Adrenal gland (tissue), 12 donors: Measurements from ENCODE around the gene ZNF827. TPM values are rescaled to one million over a fixed set of nuclear protein-coding genes. Genes with fewer than 3 reads are reported as not detected.

Experiments
- DNase-seq, 7 donors: peaks; one replicate each; pipeline ENCODE4 v3.0.0-alpha.2; 2019 to 2020
- H3K27ac ChIP-seq, 5 donors: fragments of 200-600 bp; sonication (generic) in 4 of 5; 1 replicate in 3 of 5; 2 replicates in 2 of 5; pipeline versions ENCODE4 v1.5.1 to v1.8.0; 2016 to 2020; ENCODE audit warnings: mild to moderate bottlenecking in 1 of 5
- H3K27me3 ChIP-seq: fragments of 200-600 bp; 2 replicates; pipeline ENCODE4 v1.8.0; 2021
- H3K36me3 ChIP-seq, 2 donors: fragments of 200-600 bp; replicated peaks in 1 of 2; 1 replicate in 1 of 2; 2 replicates in 1 of 2; pipeline versions ENCODE4 v1.5.1 to v1.8.0; 2018 to 2022
- H3K4me1 ChIP-seq, 2 donors: fragments of 200-600 bp; replicated peaks in 1 of 2; 1 replicate in 1 of 2; 2 replicates in 1 of 2; pipeline versions ENCODE4 v1.5.1 to v1.8.0; 2018 to 2021
- H3K4me3 ChIP-seq, 4 donors: fragments of 200-600 bp; sonication (generic) in 3 of 4; one replicate each; pipeline ENCODE4 v1.5.1; 2016 to 2018
- H3K9me3 ChIP-seq, 3 donors: fragments of 200-600 bp; sonication (generic) in 1 of 3; replicated peaks in 1 of 3; 1 replicate in 2 of 3; 2 replicates in 1 of 3; pipeline versions ENCODE4 v1.5.1 to v1.8.0; 2016 to 2021
- POLR2A ChIP-seq, 2 donors: fragments of 450-650 bp; IDR thresholded peaks; one replicate each; pipeline ENCODE4 v1.6.1; 2017; ENCODE audit warnings: antibody characterized with exemption in 2 of 2, mild to moderate bottlenecking in 2 of 2, moderate library complexity in 1 of 2
- WGBS, 4 donors: extraction: QIAGEN DNeasy Blood & Tissue Kit in 2 of 4; methylation state at CpG; one replicate each; pipeline versions ENCODE4 v1.1.5 to v1.1.7; 2013 to 2017; 5-methylcytosine and 5-hydroxymethylcytosine counted together
- intact Hi-C, 2 donors: fragments of 100-400 bp; cut with DNase I; formaldehyde crosslinking; loops; one replicate each; pipeline versions ENCODE4 v1.14.1 to v1.15.0; 2022 to 2023
- polyA plus RNA-seq, 3 donors: library from polyadenylated mRNA; stranded (reverse); fragments of 200-250 nt in 2 of 3; fragments of 350-450 nt in 1 of 3; fragmentation: Illumina TruSeq in 1 of 3; extraction: RNeasy Lipid Tissue Mini Kit (QIAGEN cat#74804) in 1 of 3; gene quantifications; one replicate each; pipeline ENCODE4 v1.2.3, GENCODE V29; 2013 to 2014
- total RNA-seq, 9 donors: library from RNA; depleted of rRNA in 4 of 9; stranded (reverse); fragments of >200 nt in 4 of 9; fragments of 120-200 nt in 1 of 9; fragmentation: NEBNext Ultra II Directional in 1 of 9; extraction: Animal tissue kit (Norgen Biotek cat#: 25700) in 1 of 9; gene quantifications; one replicate each; pipeline versions ENCODE4 v1.1.0 to v1.2.4, GENCODE V29; 2013 to 2023
- TF ChIP-seq, protein P1 (sequence below), 6 experiments: fragments of 450-650 bp in 4 of 6; fragments of 200-600 bp in 2 of 6; sonication (generic) in 1 of 6; IDR thresholded peaks; 1 replicate in 5 of 6; 2 replicates in 1 of 6; pipeline versions ENCODE4 v1.5.1 to v1.8.0; 2016 to 2021; ENCODE audit warnings: antibody characterized with exemption in 6 of 6, mild to moderate bottlenecking in 2 of 6, moderate library complexity in 1 of 6
- donor health status: healthy with polysubstance abuse.
- donor health status: Bipolar disorder and iron deficiency.
- donor health status: DM: yes; HTN: yes; CAD: no.
- donor health status: DM: no; HTN: no; CAD: no.
- donor health status: DM: no; HTN: no; CAD: no.
- donor health status: DM: yes; HTN: yes; CAD: no.

Gene ZNF827
- total and polyA plus RNA-seq, 12 donors, result 8.0 to 37.1 (median 22.7) TPM

DNA sequence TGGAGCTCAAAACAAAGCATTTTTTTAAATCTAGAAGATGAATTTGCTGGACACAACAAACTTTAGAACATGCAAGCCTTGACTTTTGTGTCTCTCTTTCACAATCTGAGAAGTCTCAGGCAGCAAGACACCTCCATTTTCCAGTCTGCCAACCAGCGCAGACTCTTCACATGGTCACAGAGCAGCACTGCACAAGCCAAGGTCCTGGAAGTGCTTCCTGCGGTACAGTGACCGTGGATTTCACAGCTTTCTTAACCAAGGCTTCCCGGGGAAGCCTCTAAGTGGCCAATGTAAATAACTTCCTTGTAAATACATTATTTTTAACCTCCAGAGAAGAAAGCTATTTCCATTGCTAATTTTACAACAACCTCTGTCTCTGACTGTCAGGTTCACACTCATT lies 31.2 kb downstream of the ZNF827 start:
- Histone ChIP-seq H3K27me3 (no peaks in the 10 kb centered on the region), H3K4me1 (peaks cover 0 to 16% of the 10 kb centered on the region in 2 donors), H3K36me3 (no peaks in the 10 kb centered on the region), H3K9me3 (no peaks in the 10 kb centered on the region), H3K27ac (no peak overlapping the region), H3K4me3 (no peak overlapping the region)
- WGBS, 4 donors, result 15 to 32% (median 25%) methylated on average over 4 of the region's 4 CpGs
- TF ChIP-seq POLR2A (IDR thresholded peaks at IDR 0.05), result no peak
- TF ChIP-seq, protein P1, sequence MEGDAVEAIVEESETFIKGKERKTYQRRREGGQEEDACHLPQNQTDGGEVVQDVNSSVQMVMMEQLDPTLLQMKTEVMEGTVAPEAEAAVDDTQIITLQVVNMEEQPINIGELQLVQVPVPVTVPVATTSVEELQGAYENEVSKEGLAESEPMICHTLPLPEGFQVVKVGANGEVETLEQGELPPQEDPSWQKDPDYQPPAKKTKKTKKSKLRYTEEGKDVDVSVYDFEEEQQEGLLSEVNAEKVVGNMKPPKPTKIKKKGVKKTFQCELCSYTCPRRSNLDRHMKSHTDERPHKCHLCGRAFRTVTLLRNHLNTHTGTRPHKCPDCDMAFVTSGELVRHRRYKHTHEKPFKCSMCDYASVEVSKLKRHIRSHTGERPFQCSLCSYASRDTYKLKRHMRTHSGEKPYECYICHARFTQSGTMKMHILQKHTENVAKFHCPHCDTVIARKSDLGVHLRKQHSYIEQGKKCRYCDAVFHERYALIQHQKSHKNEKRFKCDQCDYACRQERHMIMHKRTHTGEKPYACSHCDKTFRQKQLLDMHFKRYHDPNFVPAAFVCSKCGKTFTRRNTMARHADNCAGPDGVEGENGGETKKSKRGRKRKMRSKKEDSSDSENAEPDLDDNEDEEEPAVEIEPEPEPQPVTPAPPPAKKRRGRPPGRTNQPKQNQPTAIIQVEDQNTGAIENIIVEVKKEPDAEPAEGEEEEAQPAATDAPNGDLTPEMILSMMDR (IDR thresholded peaks at IDR 0.05), result no peak
- intact Hi-C loops, result no loop called here
- DNase-seq, result peak in 5 of 7 donors; percentile 37 to 64 (median 58)

DNA sequence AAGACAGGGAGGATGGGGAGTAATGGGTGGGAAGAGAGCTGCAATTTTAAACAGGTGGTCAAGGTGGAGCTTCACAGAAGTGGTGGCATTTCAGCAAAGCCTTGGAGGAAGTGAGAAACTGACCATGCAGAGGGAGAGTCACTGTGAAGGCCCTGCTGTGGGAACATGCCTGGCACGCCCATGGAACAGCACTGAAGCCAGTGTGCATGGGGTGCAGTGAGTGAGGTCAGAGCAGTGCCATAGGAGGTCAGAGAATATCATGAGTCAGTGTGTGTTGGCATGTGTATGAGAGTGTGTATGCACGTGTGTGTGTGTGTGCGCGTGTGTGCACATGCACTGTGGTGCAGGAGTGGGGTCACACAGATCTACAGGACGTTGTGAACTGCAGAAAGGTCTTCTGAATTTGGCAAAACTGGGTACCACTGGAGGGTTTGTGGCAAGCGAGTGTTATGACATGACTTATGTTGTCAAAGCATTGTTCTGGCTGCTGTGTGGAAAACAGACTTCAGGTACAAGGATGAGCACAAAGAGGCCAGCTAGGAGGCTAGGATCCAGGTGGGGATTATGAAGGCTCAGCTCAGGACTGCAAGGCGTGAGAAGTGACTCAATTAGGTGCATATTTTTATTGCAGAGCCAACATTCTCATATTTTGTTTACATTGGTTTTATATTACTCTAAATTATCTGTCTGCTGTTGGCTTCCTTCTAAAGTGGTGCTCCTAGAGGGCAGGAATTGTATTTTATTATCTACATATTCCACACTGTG lies 34.0 kb downstream of the ZNF827 start:
- WGBS, 4 donors, result 88 to 95% (median 91%) methylated on average over 7 of the region's 7 CpGs
- no peak for DNase-seq
- Histone ChIP-seq H3K4me1 (peaks cover 0 to 11% of the 10 kb centered on the region in 2 donors), H3K4me3 (no peak overlapping the region), H3K36me3 (no peaks in the 10 kb centered on the region), H3K9me3 (no peaks in the 10 kb centered on the region), H3K27me3 (no peaks in the 10 kb centered on the region), H3K27ac (no peak overlapping the region)
- no peak for TF ChIP-seq POLR2A (IDR thresholded peaks at IDR 0.05)
- TF ChIP-seq, protein P1 (IDR thresholded peaks at IDR 0.05), result no peak
- intact Hi-C loops, result no loop called here

DNA sequence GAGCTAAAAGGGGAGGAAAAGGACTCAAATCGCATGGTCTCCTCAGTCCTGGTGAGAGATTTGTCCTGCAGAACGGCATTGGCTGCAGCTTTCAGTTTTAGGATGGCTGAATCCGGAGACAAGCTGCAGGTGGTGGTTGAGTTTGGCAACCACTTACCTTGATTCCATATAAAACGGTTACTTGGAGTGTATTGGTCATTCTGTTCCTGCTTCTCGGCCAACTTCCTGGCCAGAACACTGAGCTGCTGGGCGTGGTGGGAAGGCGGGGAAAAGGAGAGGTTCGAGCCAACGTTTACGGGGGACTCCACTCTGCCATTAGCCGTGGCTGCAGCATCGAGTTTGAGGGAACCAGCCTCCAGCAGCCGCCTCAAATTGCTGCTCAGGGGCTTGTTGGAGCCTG lies 36.1 kb downstream of the ZNF827 start:
- intact Hi-C loops, result no loop called here
- H3K36me3 ChIP-seq, result no peaks in the 10 kb centered on the region
- TF ChIP-seq POLR2A (IDR thresholded peaks at IDR 0.05), result no peak
- TF ChIP-seq, protein P1 (IDR thresholded peaks at IDR 0.05), result no peak
- H3K4me1 ChIP-seq, result peaks cover 0 to 5% of the 10 kb centered on the region in 2 donors
- 91 to 95% (median 94%) methylated on average over 12 to 13 of the region's 13 CpGs for WGBS, 4 donors
- H3K27ac ChIP-seq, result no peak overlapping the region
- no peak overlapping the region for H3K4me3 ChIP-seq
- H3K9me3 ChIP-seq, result no peaks in the 10 kb centered on the region
- DNase-seq, result no peak
- no peaks in the 10 kb centered on the region for H3K27me3 ChIP-seq

DNA sequence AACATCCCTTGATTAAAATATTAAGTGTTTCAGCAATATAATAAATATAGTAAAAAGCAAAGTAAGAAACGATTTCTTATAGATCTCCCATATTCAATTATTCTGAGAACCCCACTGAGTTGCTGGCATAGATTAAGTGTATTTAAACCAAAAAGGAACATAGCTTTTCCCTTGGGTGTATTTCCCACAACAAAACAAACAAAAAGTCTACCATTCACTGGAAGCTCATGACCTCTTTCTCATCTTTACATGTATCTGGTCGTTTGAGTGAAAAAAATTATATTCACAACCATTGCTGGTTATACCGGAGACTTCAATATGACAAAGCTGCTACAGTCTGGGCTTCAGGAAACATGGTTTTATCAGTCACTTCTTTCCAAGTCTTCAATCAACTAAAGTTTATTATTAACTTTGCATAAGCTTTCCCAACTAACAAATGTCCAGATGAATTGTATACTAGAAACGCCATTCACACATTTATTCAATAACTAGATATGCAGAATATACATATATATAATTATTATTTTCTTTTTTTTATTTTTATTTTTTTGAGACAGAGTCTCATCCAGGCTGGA lies 38.6 kb downstream of the ZNF827 start:
- Histone ChIP-seq H3K9me3 (no peaks in the 10 kb centered on the region), H3K27me3 (no peaks in the 10 kb centered on the region), H3K4me3 (no peak overlapping the region), H3K4me1 (no peaks in the 10 kb centered on the region), H3K36me3 (no peaks in the 10 kb centered on the region), H3K27ac (no peak overlapping the region)
- TF ChIP-seq POLR2A (IDR thresholded peaks at IDR 0.05), result no peak
- TF ChIP-seq, protein P1 (IDR thresholded peaks at IDR 0.05), result no peak
- DNase-seq, result no peak
- WGBS, 4 donors, result 75 to 84% (median 82%) methylated on average over 4 of the region's 4 CpGs
- intact Hi-C loops, result no loop called here
